NCI-H187 (cell line): Measurements from ENCODE around the gene CXCR1.
"Not testable (repeated sequence)": the region's sequence is repeated elsewhere in the genome, so short reads cannot be mapped to it uniquely, and the experiment has no call there.

Experiments used
- DNase-seq, 2 experiments: peaks; one replicate each; lab custom pipeline; 2025; lab: John Stamatoyannopoulos, UW

CXCR1 gene

GRCh38 chr2:218161644-218162043 is 5.1 kb downstream of the CXCR1 start:
- no peak for DNase-seq

- no peak for DNase-seq
These were observed 10.7 kb downstream of the CXCR1 start for GRCh38 chr2:218155953-218156479.

GRCh38 chr2:218152777-218153176 is 14.0 kb downstream of the CXCR1 start:
- no peak for DNase-seq

DNA sequence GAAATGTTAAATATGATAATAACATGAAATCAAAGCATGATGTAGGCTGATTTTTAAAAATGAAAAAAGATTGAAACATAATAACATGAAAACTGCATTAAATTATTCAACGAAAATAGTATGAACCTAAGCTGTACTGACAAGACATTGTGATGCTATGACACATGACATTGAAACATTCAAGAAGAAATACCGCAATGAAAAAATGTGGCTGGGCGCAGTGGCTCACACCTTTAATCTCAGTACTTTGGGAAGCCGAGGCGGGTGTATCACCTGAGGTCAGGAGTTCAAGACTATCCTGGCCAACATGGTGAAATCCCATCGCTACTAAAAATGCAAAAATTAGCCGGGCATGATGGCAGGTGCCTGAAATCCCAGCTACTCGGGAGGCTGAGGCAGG is 14.6 kb downstream of the CXCR1 start:
- DNase-seq, result no peak

DNA sequence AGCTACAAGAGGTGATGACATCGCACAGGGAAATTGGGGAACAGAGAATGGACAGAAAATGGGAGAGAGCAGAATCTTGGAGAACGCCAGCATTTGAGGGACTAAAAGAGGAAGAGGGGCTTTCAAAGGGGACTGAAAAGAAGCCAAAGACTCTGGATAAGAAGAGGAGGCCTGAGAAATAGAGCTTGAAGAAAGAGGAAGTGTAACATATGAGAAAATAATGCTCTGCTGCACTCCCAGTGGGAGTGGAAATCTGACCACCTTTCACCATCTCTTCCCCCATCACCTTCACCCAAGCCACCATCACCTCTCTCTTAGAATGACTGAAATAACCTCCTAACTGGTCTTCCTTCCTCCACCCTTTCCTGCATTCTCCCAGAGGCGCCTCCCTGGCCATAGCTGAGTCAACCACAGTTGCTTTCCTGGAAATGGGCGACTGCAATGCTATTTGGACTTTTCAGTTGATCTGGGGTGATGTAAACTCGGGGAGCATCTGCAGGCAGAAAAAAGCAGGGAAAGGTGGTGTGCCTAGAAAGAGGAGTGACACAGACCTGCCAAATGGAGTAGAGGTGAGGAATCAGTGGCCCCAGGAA is 16.8 kb downstream of the CXCR1 start:
- no peak for DNase-seq

GRCh38 chr2:218149098-218149497 is 17.7 kb downstream of the CXCR1 start:
- no peak for DNase-seq

GRCh38 chr2:218146056-218146455 is 20.7 kb downstream of the CXCR1 start:
- no peak for DNase-seq

GRCh38 chr2:218145124-218145523 is 21.6 kb downstream of the CXCR1 start:
- no peak for DNase-seq

DNA sequence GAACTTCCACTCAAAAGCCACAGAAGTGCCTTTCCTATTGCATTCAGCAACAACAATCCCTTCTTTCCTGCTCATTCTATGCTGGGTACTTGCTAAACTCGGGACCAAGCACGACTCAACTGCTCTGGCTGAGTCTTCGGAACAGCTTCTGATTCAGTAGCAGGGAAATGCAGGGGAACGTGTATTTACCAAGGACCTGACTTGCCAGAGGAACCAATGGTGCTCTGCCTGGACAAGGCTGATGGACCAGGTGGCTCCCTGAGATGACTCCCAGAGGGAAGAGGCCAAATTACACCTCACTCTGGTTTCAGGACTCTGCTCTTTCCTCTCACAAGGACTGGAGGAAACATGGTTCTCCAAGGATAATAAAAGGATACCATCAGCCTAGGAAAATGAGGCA is 28.7 kb downstream of the CXCR1 start:
- no peak for DNase-seq

- no peak for DNase-seq
These were observed 29.2 kb downstream of the CXCR1 start for GRCh38 chr2:218137514-218137913.

DNA sequence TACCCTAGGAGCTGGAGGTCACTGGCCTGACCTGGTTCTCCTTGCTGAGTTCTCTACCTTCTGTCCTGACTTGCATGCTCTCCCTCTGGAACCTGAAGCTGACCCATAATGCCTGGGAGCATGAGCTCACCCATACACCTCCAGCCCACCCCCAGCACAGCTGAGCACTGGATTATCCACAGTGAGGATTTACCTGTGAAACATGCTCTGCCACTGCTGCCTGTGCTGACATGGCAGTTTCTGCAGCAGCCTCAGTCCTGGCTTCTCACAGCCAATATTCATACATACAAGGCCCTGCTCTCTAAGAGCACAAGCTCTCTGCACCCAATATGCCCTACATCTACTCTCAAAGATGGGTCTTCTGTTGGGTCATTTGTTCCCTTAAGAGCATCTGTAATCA is 35.9 kb downstream of the CXCR1 start:
- DNase-seq, result no peak

DNA sequence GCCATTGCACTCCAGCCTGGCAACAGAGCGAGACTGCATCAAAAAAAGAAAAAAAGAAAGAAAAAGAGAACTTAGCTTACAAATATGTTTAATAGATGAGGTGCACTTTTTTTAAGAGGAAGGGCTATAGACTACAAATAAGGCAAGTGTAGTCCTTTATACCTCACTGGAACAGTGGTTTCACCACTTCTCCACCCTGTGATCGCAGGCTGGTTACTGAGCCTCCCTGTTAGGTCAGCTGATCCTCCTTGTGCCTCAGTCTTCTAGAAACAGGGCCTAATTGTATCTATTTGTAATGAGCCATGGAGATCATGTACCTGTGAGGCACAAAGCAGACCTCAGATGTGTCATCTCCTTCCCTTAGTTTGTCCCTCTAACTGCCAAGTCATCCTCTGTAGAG is 36.4 kb downstream of the CXCR1 start:
- DNase-seq, result no peak

- no peak for DNase-seq
These were observed 37.2 kb downstream of the CXCR1 start for GRCh38 chr2:218129458-218130135.

DNA sequence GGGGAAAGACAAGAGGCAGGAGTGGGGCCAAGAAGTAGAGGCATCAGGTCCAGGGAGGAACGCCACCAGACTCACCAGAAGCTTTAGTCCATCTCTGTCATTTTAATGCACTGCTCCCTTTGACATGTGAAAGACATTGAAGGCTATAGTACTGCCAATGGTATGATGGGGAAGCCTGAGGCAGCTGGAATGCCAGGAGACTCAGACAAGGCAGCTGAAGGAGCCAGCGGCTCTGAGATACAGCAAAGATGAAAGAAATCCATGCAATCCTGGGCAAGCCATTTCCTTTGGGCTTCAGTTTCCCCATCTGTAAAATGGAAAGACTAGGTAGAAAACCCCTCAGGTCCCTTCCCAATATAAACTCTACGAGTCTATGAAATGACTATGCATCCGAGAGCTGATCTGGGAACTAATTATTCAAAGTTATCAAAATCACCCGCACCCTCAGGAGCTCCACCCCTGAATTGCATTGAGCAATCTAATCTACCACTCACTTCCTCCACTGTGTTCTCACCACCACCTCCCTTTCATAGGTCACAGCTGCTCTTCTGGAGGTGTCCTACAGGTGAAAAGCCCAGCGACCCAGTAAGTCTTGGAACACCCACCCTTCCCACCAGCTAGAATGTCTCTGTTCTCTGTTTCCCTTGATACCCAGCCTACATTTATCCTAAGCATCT is 37.8 kb downstream of the CXCR1 start:
- no peak for DNase-seq

DNA sequence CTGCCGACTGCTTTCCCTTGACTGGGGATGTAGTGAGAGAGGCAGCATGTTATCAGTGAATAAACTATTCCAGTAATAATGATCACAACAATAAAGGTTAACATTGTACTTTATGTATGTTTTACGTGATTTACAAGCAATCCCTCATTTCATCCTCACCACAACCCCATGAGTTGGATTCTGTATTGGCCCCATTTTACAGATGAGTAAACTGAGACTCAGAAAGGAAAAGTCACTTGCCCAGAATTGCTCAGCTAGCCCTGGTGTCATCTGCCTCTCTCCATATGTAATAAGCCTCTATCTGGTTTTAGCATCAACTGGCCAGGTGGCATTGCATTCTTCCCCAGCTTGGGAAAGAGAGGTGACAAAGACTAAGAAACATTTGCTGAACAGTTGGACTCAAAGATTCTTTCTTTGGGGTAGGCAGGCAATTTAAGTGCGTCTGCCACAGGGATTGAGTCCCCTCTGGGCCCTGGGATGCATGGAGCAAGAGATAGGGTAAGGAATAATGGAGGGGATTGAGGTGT is 38.8 kb downstream of the CXCR1 start:
- no peak for DNase-seq

- no peak for DNase-seq
These were observed 41.1 kb downstream of the CXCR1 start, which contains the start of gene CXCR2 for GRCh38 chr2:218125626-218126080. CXCR2 (plus strand) TSS chr2:218126028; CDS start chr2:218134802, 8,774 bp downstream.

DNA sequence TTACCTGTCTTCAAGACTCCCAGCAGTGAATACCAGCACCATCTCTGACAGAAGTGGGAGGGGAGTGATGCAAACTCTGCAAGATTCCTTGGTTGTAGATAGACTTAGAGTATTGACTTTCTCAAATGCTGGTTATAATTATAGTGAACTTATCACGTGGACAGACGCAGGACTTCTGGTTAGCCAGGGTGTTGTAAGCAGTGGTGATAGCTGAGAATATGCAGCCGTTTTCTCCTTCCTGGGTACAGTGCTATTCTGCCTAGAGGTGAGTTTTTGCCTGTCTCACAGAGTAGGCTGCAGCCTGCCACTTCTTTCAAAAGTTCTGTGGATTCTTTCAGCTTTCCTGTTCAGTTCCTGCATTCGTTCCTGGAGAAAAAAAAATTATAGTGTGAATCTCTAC is 41.7 kb downstream of the CXCR1 start:
- DNase-seq, result no peak

DNA sequence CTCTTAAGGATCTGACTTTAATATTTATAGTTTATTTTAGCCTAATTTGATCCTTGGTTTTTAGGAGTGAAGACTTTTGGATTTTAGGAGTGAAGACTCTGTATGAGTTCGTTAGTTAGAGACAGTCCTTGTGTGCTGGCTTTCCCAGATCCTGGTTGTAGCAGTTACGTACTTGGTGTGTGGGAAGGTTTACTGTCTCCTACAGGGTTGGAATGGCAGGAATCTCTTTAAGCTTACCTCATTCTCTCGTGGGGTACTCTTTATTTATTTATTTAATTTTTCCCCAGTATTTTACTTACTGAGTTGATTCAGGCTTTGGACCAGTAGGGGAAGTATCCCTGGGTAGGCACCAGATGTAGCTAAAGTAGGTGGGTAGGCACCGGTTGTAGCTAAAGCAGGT is 42.8 kb downstream of the CXCR1 start:
- no peak for DNase-seq

- DNase-seq, result not testable (repeated sequence)
These were observed 44.5 kb downstream of the CXCR1 start for GRCh38 chr2:218122286-218122685.

DNA sequence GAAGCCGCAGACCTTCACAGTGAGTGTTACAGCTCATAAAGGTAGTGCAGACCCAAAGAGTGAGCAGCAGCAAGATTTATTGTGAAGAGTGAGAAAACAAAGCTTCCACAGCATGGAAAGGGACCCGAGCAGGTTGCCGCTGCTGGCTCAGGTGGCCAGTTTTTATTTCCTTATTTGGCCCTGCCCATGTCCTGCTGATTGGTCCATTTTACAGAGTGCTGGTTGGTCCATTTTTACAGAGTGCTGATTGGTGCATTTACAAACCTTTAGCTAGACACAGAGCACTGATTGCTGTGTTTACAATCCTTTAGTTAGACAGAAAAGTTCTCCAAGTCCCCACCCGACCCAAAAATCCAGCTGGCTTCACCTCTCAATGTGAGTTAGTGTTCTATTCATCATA is 45.0 kb downstream of the CXCR1 start:
- DNase-seq, result not testable (repeated sequence)
